ENCODE results near the gene CASP10.
"Not testable (repeated sequence)": the region's sequence is repeated elsewhere in the genome, so short reads cannot be mapped to it uniquely, and the experiment has no call there.

CASP10 gene

GRCh38 chr2:201182650-201183364 lies at the start of gene CASP10:
Gene CASP10, plus strand, starts transcription at chr2:201183141. Its CDS starts 2,637 bp downstream, at chr2:201185778.
- peak; percentile 65 for TF ChIP-seq CTCF (IDR thresholded peaks at IDR 0.05; ENCODE audit: extremely low read depth, insufficient read depth, missing control alignments)
- peak; percentile 55 for DNase-seq (ENCODE audit: low spot score)
- in situ Hi-C loops (cut with MboI; ENCODE audit: low pct_unique_long_range_greater_than_20kb, low sequenced_read_pairs, unreplicated experiment) = no loop called here

- no peak for TF ChIP-seq CTCF (IDR thresholded peaks at IDR 0.05; ENCODE audit: extremely low read depth, insufficient read depth, missing control alignments)
- no peak for DNase-seq (ENCODE audit: low spot score)
- in situ Hi-C loops (cut with MboI; ENCODE audit: low pct_unique_long_range_greater_than_20kb, low sequenced_read_pairs, unreplicated experiment) = no loop called here
Observed at GRCh38 chr2:201135386-201135785, 47.6 kb upstream of the CASP10 start.

GRCh38 chr2:201136889-201137321 lies 46.0 kb upstream of the CASP10 start:
- in situ Hi-C loops (cut with MboI; ENCODE audit: low pct_unique_long_range_greater_than_20kb, low sequenced_read_pairs, unreplicated experiment) = no loop called here
- no peak for DNase-seq (ENCODE audit: low spot score)
- no peak for TF ChIP-seq CTCF (IDR thresholded peaks at IDR 0.05; ENCODE audit: extremely low read depth, insufficient read depth, missing control alignments)

GRCh38 chr2:201137505-201138400 lies 45.2 kb upstream of the CASP10 start:
- in situ Hi-C loops (cut with MboI; ENCODE audit: low pct_unique_long_range_greater_than_20kb, low sequenced_read_pairs, unreplicated experiment) = no loop called here
- no peak for TF ChIP-seq CTCF (IDR thresholded peaks at IDR 0.05; ENCODE audit: extremely low read depth, insufficient read depth, missing control alignments)
- DNase-seq (ENCODE audit: low spot score) = no peak

GRCh38 chr2:201138401-201138970 lies 44.5 kb upstream of the CASP10 start:
- TF ChIP-seq CTCF (IDR thresholded peaks at IDR 0.05; ENCODE audit: extremely low read depth, insufficient read depth, missing control alignments) = no peak
- DNase-seq (ENCODE audit: low spot score) = no peak
- in situ Hi-C loops (cut with MboI; ENCODE audit: low pct_unique_long_range_greater_than_20kb, low sequenced_read_pairs, unreplicated experiment) = no loop called here

GRCh38 chr2:201138986-201139781 lies 43.8 kb upstream of the CASP10 start:
- in situ Hi-C loops (cut with MboI; ENCODE audit: low pct_unique_long_range_greater_than_20kb, low sequenced_read_pairs, unreplicated experiment); DNase-seq (ENCODE audit: low spot score): not testable (repeated sequence)
